ENCODE measurements around the gene VPS39.

Gene VPS39

GRCh38 chr15:42128476-42128875 lies 79.6 kb downstream of the VPS39 start:
- DNase-seq (ENCODE audit: low read depth), result no peak

GRCh38 chr15:42123546-42123945 lies 84.6 kb downstream of the VPS39 start:
- DNase-seq (ENCODE audit: low read depth), result no peak

- DNase-seq (ENCODE audit: low read depth), result no peak
Observed at GRCh38 chr15:42121682-42122081, 86.4 kb downstream of the VPS39 start.

- no peak for DNase-seq (ENCODE audit: low read depth)
Observed at GRCh38 chr15:42121021-42121420, 87.1 kb downstream of the VPS39 start.

GRCh38 chr15:42120285-42120684 lies 87.8 kb downstream of the VPS39 start:
- no peak for DNase-seq (ENCODE audit: low read depth)

GRCh38 chr15:42119446-42119760 lies 88.7 kb downstream of the VPS39 start:
- DNase-seq (ENCODE audit: low read depth), result no peak

GRCh38 chr15:42118650-42119445 lies 89.3 kb downstream of the VPS39 start:
- no peak for DNase-seq (ENCODE audit: low read depth)

GRCh38 chr15:42111924-42112323 lies 96.2 kb downstream of the VPS39 start:
- no peak for DNase-seq (ENCODE audit: low read depth)

- no peak for DNase-seq (ENCODE audit: low read depth)
Observed at GRCh38 chr15:42110367-42110766, 97.7 kb downstream of the VPS39 start.

GRCh38 chr15:42108806-42109205 lies 99.3 kb downstream of the VPS39 start:
- no peak for DNase-seq (ENCODE audit: low read depth)
